ENCODE results near the gene PRKCA. TPM values are rescaled to one million over a fixed set of nuclear protein-coding genes. Genes with fewer than 3 reads are reported as not detected.

Gene PRKCA
- total and polyA plus RNA-seq, 2 experiments from 2014 or later: 6.4 to 35.4 TPM

GRCh38 chr17:66684261-66684660, 381.8 kb downstream of the PRKCA start:
- no peaks in the 10 kb centered on the region for H3K27me3 Mint-ChIP-seq (ENCODE audit: insufficient read depth, low read depth, poor library complexity)
- H3K4me3 ChIP-seq: no peak overlapping the region
- no peak overlapping the region for H3K27ac Mint-ChIP-seq
- H3K4me3 Mint-ChIP-seq: no peak overlapping the region
- no peaks in the 10 kb centered on the region for H3K79me2 ChIP-seq (replicated peaks; ENCODE audit: insufficient read depth)
- H3K36me3 ChIP-seq (ENCODE audit: insufficient read depth): no peaks in the 10 kb centered on the region
- TF ChIP-seq CREB1 (CRISPR knock-in tag; IDR thresholded peaks at IDR 0.05; ENCODE audit: low read depth) (no peak), REST (IDR thresholded peaks at IDR 0.05; ENCODE audit: unreplicated experiment) (no peak), ZNF114 (CRISPR knock-in tag; IDR thresholded peaks at IDR 0.05) (no peak), POLR2AphosphoS5 (IDR thresholded peaks at IDR 0.05; ENCODE audit: low read depth) (no peak), JUNB (IDR thresholded peaks at IDR 0.05; ENCODE audit: unreplicated experiment) (no peak), STAT1 (IDR thresholded peaks at IDR 0.05; ENCODE audit: unreplicated experiment) (no peak), ZNF331 (CRISPR knock-in tag; IDR thresholded peaks at IDR 0.05; ENCODE audit: low read depth) (no peak), ZNF462 (CRISPR knock-in tag; IDR thresholded peaks at IDR 0.05) (no peak), EZH2phosphoT487 (IDR thresholded peaks at IDR 0.05; ENCODE audit: unreplicated experiment) (no peak), NANOG (IDR thresholded peaks at IDR 0.05; ENCODE audit: borderline replicate concordance) (no peak), EZH2 (IDR thresholded peaks at IDR 0.05; ENCODE audit: low read depth, unreplicated experiment) (no peak)
- TF ChIP-seq, protein P1, sequence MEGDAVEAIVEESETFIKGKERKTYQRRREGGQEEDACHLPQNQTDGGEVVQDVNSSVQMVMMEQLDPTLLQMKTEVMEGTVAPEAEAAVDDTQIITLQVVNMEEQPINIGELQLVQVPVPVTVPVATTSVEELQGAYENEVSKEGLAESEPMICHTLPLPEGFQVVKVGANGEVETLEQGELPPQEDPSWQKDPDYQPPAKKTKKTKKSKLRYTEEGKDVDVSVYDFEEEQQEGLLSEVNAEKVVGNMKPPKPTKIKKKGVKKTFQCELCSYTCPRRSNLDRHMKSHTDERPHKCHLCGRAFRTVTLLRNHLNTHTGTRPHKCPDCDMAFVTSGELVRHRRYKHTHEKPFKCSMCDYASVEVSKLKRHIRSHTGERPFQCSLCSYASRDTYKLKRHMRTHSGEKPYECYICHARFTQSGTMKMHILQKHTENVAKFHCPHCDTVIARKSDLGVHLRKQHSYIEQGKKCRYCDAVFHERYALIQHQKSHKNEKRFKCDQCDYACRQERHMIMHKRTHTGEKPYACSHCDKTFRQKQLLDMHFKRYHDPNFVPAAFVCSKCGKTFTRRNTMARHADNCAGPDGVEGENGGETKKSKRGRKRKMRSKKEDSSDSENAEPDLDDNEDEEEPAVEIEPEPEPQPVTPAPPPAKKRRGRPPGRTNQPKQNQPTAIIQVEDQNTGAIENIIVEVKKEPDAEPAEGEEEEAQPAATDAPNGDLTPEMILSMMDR (conservative IDR thresholded peaks at IDR 0.05; ENCODE audit: low read depth in 2 of 2): no peak
- TF ChIP-seq, protein P2, sequence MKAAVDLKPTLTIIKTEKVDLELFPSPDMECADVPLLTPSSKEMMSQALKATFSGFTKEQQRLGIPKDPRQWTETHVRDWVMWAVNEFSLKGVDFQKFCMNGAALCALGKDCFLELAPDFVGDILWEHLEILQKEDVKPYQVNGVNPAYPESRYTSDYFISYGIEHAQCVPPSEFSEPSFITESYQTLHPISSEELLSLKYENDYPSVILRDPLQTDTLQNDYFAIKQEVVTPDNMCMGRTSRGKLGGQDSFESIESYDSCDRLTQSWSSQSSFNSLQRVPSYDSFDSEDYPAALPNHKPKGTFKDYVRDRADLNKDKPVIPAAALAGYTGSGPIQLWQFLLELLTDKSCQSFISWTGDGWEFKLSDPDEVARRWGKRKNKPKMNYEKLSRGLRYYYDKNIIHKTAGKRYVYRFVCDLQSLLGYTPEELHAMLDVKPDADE (IDR thresholded peaks at IDR 0.05): no peak
- no peaks in the 10 kb centered on the region for H3K9me3 Mint-ChIP-seq
- ATAC-seq (no peak), DNase-seq (ENCODE audit: low spot score) (no peak)
- no peaks in the 10 kb centered on the region for H3K27me3 ChIP-seq (ENCODE audit: insufficient read depth)
- H2AFZ ChIP-seq: no peak overlapping the region
- no peaks in the 10 kb centered on the region for H3K36me3 Mint-ChIP-seq (ENCODE audit: low read depth)
- no peaks in the 10 kb centered on the region for H4K20me1 ChIP-seq (replicated peaks; ENCODE audit: insufficient read depth)
- no peaks in the 10 kb centered on the region for H3K4me1 ChIP-seq (ENCODE audit: insufficient read depth)
- H3K4me1 Mint-ChIP-seq: peaks cover 2% of the 10 kb centered on the region; the same call in 1 of the 3 replicates
- H3K27ac ChIP-seq (ENCODE audit: low read depth): no peak overlapping the region
- H3F3A ChIP-seq (replicated peaks; ENCODE audit: low read depth): no peaks in the 10 kb centered on the region
- H3K9me2 ChIP-seq (ENCODE audit: insufficient read depth): no peaks in the 10 kb centered on the region
- H3K4me2 ChIP-seq: no peak overlapping the region
